Mesendoderm (in vitro differentiated cells): Measurements from ENCODE around the gene TP53.

ENCODE experiments used
- DNase-seq: peaks from one replicate; pipeline ENCODE4 v3.0.0; 2013
- H2AK5ac ChIP-seq: 2 replicates; pipeline ENCODE4 v1.6.1; 2013; ENCODE audit warnings: low read length, inconsistent platforms
- H2BK120ac ChIP-seq: 2 replicates; pipeline ENCODE4 v1.6.1; 2013; ENCODE audit warnings: low read depth, mild to moderate bottlenecking, low read length, moderate library complexity, mixed read lengths
- H2BK15ac ChIP-seq: replicated peaks from 2 replicates; pipeline ENCODE4 v1.6.1; 2013; ENCODE audit warnings: low read depth, mild to moderate bottlenecking, moderate library complexity
- H2BK5ac ChIP-seq: 2 replicates; pipeline ENCODE4 v1.6.1; 2013; ENCODE audit warnings: low read length, inconsistent platforms
- H3K18ac ChIP-seq: 2 replicates; pipeline ENCODE4 v1.6.1; 2013; ENCODE audit warnings: mild to moderate bottlenecking, low read length, mixed read lengths
- H3K23ac ChIP-seq: one replicate; pipeline ENCODE4 v1.6.1; 2013; ENCODE audit warnings: low read length
- H3K27ac ChIP-seq: 2 replicates; pipeline ENCODE4 v1.5.1; 2013; ENCODE audit warnings: low read depth, mild to moderate bottlenecking, inconsistent platforms, low read length, moderate library complexity
- H3K27me3 ChIP-seq: 2 replicates; pipeline ENCODE4 v1.6.1; 2013; ENCODE audit warnings: low read length, control low read depth, mild to moderate bottlenecking, inconsistent platforms; ENCODE audit not compliant: insufficient read depth, poor library complexity
- H3K36me3 ChIP-seq: 2 replicates; pipeline ENCODE4 v1.6.1; 2013; ENCODE audit warnings: low read length, inconsistent platforms; ENCODE audit not compliant: control insufficient read depth, insufficient read depth
- H3K4ac ChIP-seq: one replicate; pipeline ENCODE4 v1.6.1; 2013; ENCODE audit warnings: low read depth, mild to moderate bottlenecking, low read length, moderate library complexity
- H3K4me1 ChIP-seq: 2 replicates; pipeline ENCODE4 v1.6.1; 2013; ENCODE audit warnings: low read depth, low read length, inconsistent platforms; ENCODE audit not compliant: control insufficient read depth
- H3K4me2 ChIP-seq: 2 replicates; pipeline ENCODE4 v1.6.1; 2013; ENCODE audit warnings: low read length
- H3K4me3 ChIP-seq: 2 replicates; pipeline ENCODE4 v1.5.1; 2013; ENCODE audit warnings: mild to moderate bottlenecking, low read length
- H3K56ac ChIP-seq: one replicate; pipeline ENCODE4 v1.6.1; 2013; ENCODE audit warnings: low read length
- H3K79me1 ChIP-seq: 2 replicates; pipeline ENCODE4 v1.6.1; 2013; ENCODE audit warnings: low read length, inconsistent platforms
- H3K79me2 ChIP-seq: 2 replicates; pipeline ENCODE4 v1.6.1; 2013; ENCODE audit warnings: mild to moderate bottlenecking, low read length; ENCODE audit not compliant: control insufficient read depth, insufficient read depth
- H3K9ac ChIP-seq: 2 replicates; pipeline ENCODE4 v1.6.1; 2013; ENCODE audit warnings: low read length, inconsistent platforms
- H4K5ac ChIP-seq: one replicate; pipeline ENCODE4 v1.6.1; 2013; ENCODE audit warnings: low read length
- H4K8ac ChIP-seq: one replicate; pipeline ENCODE4 v1.6.1; 2013; ENCODE audit warnings: low read depth, mild to moderate bottlenecking, control low read depth, low read length, moderate library complexity
- WGBS: extraction: QIAGEN DNeasy Blood & Tissue Kit; methylation state at CpG from one replicate; pipeline ENCODE4 v1.1.7; 2013; ENCODE audit warnings: low lambda C conversion rate, missing lambda C conversion rate; ENCODE audit not compliant: insufficient coverage; ENCODE audit errors: extremely low coverage; 5-methylcytosine and 5-hydroxymethylcytosine counted together

TP53 gene

GRCh38 chr17:7704601-7705268 lies 17.4 kb upstream of the TP53 start, which contains the start of gene EFNB3:
Gene EFNB3, plus strand, starts transcription at chr17:7705202. Its CDS starts 397 bp downstream, at chr17:7705599.
- Histone ChIP-seq H3K18ac (peak within 1 kb of the TSS; percentile 54), H3K79me1 (no peaks in the 10 kb centered on the region), H3K27ac (peak within 1 kb of the TSS; percentile 37), H3K4me3 (peak within 1 kb of the TSS; percentile 45), H3K79me2 (no peaks in the 10 kb centered on the region), H4K8ac (no peak within 1 kb of the TSS), H3K23ac (no peak within 1 kb of the TSS), H3K4me2 (peak within 1 kb of the TSS; percentile 91), H3K36me3 (no peaks in the 10 kb centered on the region), H3K4me1 (peaks cover 6% of the 10 kb centered on the region), H3K4ac (no peak within 1 kb of the TSS), H2AK5ac (no peak within 1 kb of the TSS), H3K9ac (peak within 1 kb of the TSS; percentile 72), H3K27me3 (peaks cover 3% of the 10 kb centered on the region), H2BK15ac (no peak within 1 kb of the TSS), H3K56ac (peak within 1 kb of the TSS; percentile 82), H2BK120ac (no peak within 1 kb of the TSS), H4K5ac (no peak within 1 kb of the TSS), H2BK5ac (no peak within 1 kb of the TSS)
- no CpG with 5 or more reads among the region's 45 CpGs for WGBS
- DNase-seq = peak; percentile 88

GRCh38 chr17:7703584-7704479 lies 16.5 kb upstream of the TP53 start:
- Histone ChIP-seq H4K8ac (no peak overlapping the region), H3K79me1 (no peaks in the 10 kb centered on the region), H4K5ac (no peak overlapping the region), H3K27me3 (peaks cover 3% of the 10 kb centered on the region), H2BK5ac (no peak overlapping the region), H3K36me3 (no peaks in the 10 kb centered on the region), H3K23ac (no peak overlapping the region), H3K56ac (no peak overlapping the region), H2BK120ac (no peak overlapping the region), H3K4me1 (peaks cover 6% of the 10 kb centered on the region), H3K4ac (no peak overlapping the region), H3K27ac (no peak overlapping the region), H3K18ac (no peak overlapping the region), H3K4me3 (no peak overlapping the region), H2AK5ac (no peak overlapping the region), H3K4me2 (peak overlapping the region; percentile 18), H3K79me2 (no peaks in the 10 kb centered on the region), H2BK15ac (no peak overlapping the region), H3K9ac (no peak overlapping the region)
- DNase-seq = peak; percentile 98
- no CpG with 5 or more reads among the region's 24 CpGs for WGBS

DNA sequence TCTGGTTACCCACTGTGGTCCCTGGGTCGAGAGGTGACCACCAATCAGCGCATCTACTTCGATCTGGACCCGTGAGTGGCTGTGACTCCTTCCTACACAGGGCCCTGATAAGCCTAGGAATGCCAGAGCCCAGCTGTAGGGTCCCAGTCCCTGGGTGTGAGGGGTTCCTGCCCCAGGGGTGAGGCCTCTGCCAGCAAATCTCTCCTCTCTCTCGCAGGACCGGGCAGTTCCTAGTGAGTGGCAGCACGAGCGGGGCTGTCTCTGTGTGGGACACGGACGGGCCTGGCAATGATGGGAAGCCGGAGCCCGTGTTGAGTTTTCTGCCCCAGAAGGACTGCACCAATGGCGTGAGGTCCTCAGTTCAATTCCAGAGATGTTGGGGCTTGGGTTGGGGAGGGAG lies 15.5 kb upstream of the TP53 start:
- Histone ChIP-seq H2BK5ac (no peak overlapping the region), H3K4ac (no peak overlapping the region), H3K9ac (no peak overlapping the region), H3K23ac (no peak overlapping the region), H2AK5ac (no peak overlapping the region), H3K4me3 (no peak overlapping the region), H3K4me1 (peaks cover 6% of the 10 kb centered on the region), H3K79me2 (no peaks in the 10 kb centered on the region), H3K56ac (no peak overlapping the region), H3K18ac (no peak overlapping the region), H3K27ac (no peak overlapping the region), H2BK120ac (no peak overlapping the region), H3K27me3 (peaks cover 3% of the 10 kb centered on the region), H2BK15ac (no peak overlapping the region), H3K36me3 (no peaks in the 10 kb centered on the region), H3K79me1 (no peaks in the 10 kb centered on the region), H4K8ac (no peak overlapping the region), H4K5ac (no peak overlapping the region), H3K4me2 (no peak overlapping the region)
- no CpG with 5 or more reads among the region's 13 CpGs for WGBS
- DNase-seq = no peak

- Histone ChIP-seq H2BK5ac (no peak overlapping the region), H2BK15ac (no peak overlapping the region), H3K4ac (no peak overlapping the region), H3K79me2 (no peaks in the 10 kb centered on the region), H3K79me1 (no peaks in the 10 kb centered on the region), H2BK120ac (no peak overlapping the region), H3K4me2 (no peak overlapping the region), H3K36me3 (no peaks in the 10 kb centered on the region), H3K27me3 (peaks cover 3% of the 10 kb centered on the region), H2AK5ac (no peak overlapping the region), H3K4me1 (peaks cover 6% of the 10 kb centered on the region), H3K27ac (no peak overlapping the region), H4K5ac (no peak overlapping the region), H3K4me3 (no peak overlapping the region), H3K9ac (no peak overlapping the region), H3K18ac (no peak overlapping the region), H4K8ac (no peak overlapping the region), H3K23ac (no peak overlapping the region), H3K56ac (no peak overlapping the region)
- WGBS = no CpG with 5 or more reads among the region's 14 CpGs
- DNase-seq = no peak
Measured at GRCh38 chr17:7701681-7702080, 14.4 kb upstream of the TP53 start.

DNA sequence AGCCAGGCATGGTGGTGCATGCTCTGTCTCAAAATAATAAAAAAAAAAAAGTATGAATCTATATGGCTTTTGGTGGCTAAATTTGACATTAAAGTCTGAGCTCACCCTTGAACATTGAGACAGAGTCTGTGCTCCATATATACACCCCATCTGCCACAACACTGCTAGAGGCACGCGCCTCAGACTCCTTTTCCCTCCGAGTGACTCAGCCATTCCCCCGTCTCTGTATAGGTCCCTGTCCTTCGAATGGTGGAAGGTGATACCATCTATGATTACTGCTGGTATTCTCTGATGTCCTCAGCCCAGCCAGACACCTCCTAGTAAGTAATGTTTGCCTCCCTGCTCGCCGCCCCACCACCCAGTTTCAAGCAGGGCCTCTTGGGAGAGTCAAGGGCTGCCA lies 13.2 kb upstream of the TP53 start:
- no peak overlapping the region for H3K4ac ChIP-seq
- H4K8ac ChIP-seq = no peak overlapping the region
- peaks cover 6% of the 10 kb centered on the region for H3K4me1 ChIP-seq
- no peak overlapping the region for H2AK5ac ChIP-seq
- no peak overlapping the region for H3K9ac ChIP-seq
- H3K4me3 ChIP-seq = no peak overlapping the region
- H2BK120ac ChIP-seq = no peak overlapping the region
- H3K79me2 ChIP-seq = no peaks in the 10 kb centered on the region
- H3K23ac ChIP-seq = no peak overlapping the region
- WGBS = no CpG with 5 or more reads among the region's 7 CpGs
- H2BK15ac ChIP-seq = no peak overlapping the region
- no peak overlapping the region for H2BK5ac ChIP-seq
- no peaks in the 10 kb centered on the region for H3K36me3 ChIP-seq
- H3K27me3 ChIP-seq = no peaks in the 10 kb centered on the region
- DNase-seq = no peak
- no peaks in the 10 kb centered on the region for H3K79me1 ChIP-seq
- H4K5ac ChIP-seq = no peak overlapping the region
- no peak overlapping the region for H3K27ac ChIP-seq
- no peak overlapping the region for H3K4me2 ChIP-seq
- no peak overlapping the region for H3K18ac ChIP-seq
- H3K56ac ChIP-seq = no peak overlapping the region
